Measurements from ENCODE around the gene RARG. TPM values are rescaled to one million over a fixed set of nuclear protein-coding genes. Genes with fewer than 3 reads are reported as not detected.

The RARG gene
- polyA plus RNA-seq, 3 donors = 1.8 to 14.6 (median 2.3) TPM

DNA sequence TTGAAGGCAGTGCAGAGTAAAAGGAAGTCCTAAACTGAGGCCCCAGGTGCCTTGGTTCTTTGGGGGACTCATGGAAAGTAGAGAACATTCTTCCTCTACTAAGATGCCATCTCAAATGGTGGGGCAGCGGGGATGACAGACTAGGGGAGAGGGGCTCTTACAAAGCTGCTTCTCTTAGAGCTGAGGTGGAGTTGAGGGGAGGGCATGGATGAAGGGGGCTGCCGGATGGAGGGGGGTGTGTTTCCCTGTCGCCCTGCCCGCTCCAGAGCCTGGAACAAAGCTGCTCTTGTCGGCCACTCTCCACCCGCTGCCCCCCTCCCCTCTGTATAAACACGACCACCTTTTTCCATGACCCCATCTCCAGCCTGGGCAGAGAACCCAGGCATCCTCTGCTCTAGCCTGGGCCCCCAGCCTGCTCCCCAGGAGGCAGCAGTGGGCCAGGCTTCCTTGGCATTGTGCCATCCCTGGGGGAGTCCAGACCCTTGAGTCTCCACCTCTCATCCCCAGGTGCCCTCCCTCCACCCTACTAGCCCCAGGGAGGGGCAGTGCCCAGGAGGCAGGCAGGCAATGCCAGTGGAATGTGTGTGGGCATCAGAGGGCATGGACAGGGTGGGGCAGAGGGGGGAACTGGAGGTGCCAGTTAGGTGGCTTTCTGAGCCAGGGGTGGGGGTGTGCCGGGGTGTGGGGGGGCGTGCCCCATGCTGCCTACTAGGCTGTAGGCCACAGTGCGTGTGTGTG is 1.7 kb downstream of the RARG start:
- Histone ChIP-seq H3K27ac (ENCODE audit: low read depth in 1 of 2, low read length in 2 of 2) (no peak overlapping the region), H4K20me1 (ENCODE audit: insufficient read depth, low read length) (no peaks in the 10 kb centered on the region), H3K9me3 (replicated peaks in 1 of 2; ENCODE audit: control insufficient read depth in 1 of 2, insufficient read depth in 1 of 2, low read length in 2 of 2) (no peaks in the 10 kb centered on the region), H3K4me2 (replicated peaks; ENCODE audit: extremely low read depth, low read length, poor library complexity, severe bottlenecking) (no peak overlapping the region), H3K9ac (ENCODE audit: insufficient read depth, low read length, poor library complexity, severe bottlenecking) (no peak overlapping the region), H3K79me2 (ENCODE audit: insufficient read depth, low read length) (no peaks in the 10 kb centered on the region), H3K4me3 (replicated peaks in 1 of 3; ENCODE audit: low read depth in 2 of 3, low read length in 3 of 3) (no peak overlapping the region), H3K27me3 (ENCODE audit: control insufficient read depth in 2 of 2, insufficient read depth in 2 of 2, low read length in 2 of 2) (peaks cover 10 to 39% of the 10 kb centered on the region in 2 donors), H3K36me3 (replicated peaks in 1 of 2; ENCODE audit: control insufficient read depth in 1 of 2, insufficient read depth in 2 of 2, low read length in 2 of 2) (no peaks in the 10 kb centered on the region), H3K4me1 (ENCODE audit: control insufficient read depth in 1 of 2, insufficient read depth in 2 of 2, low read length in 2 of 2) (peaks cover 18 to 21% of the 10 kb centered on the region in 2 donors), H2AFZ (ENCODE audit: insufficient read depth, low read depth, low read length, poor library complexity, severe bottlenecking) (no peak overlapping the region)
- Mint-ChIP-seq H3K4me1 (peaks cover 25% of the 10 kb centered on the region), H3K9me3 (peaks cover 0 to 4% (median 0%) of the 10 kb centered on the region in 7 donors), H3K27me3 (ENCODE audit: low read depth in 3 of 3) (peaks cover 55 to 63% (median 55%) of the 10 kb centered on the region in 3 donors), H3K27ac (peak overlapping the region in 1 of 7 donors; percentile 57), H3K36me3 (peaks cover 3 to 10% of the 10 kb centered on the region in 2 donors), H3K4me3 (no peak overlapping the region)
- TF ChIP-seq, protein P1, sequence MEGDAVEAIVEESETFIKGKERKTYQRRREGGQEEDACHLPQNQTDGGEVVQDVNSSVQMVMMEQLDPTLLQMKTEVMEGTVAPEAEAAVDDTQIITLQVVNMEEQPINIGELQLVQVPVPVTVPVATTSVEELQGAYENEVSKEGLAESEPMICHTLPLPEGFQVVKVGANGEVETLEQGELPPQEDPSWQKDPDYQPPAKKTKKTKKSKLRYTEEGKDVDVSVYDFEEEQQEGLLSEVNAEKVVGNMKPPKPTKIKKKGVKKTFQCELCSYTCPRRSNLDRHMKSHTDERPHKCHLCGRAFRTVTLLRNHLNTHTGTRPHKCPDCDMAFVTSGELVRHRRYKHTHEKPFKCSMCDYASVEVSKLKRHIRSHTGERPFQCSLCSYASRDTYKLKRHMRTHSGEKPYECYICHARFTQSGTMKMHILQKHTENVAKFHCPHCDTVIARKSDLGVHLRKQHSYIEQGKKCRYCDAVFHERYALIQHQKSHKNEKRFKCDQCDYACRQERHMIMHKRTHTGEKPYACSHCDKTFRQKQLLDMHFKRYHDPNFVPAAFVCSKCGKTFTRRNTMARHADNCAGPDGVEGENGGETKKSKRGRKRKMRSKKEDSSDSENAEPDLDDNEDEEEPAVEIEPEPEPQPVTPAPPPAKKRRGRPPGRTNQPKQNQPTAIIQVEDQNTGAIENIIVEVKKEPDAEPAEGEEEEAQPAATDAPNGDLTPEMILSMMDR (IDR thresholded peaks at IDR 0.05) = no peak
- DNase-seq = no peak
- intact Hi-C loops (cut with micrococcal nuclease) = no loop called here
- WGBS (ENCODE audit: insufficient coverage) = 88% methylated on average over 1 of the region's 10 CpGs

DNA sequence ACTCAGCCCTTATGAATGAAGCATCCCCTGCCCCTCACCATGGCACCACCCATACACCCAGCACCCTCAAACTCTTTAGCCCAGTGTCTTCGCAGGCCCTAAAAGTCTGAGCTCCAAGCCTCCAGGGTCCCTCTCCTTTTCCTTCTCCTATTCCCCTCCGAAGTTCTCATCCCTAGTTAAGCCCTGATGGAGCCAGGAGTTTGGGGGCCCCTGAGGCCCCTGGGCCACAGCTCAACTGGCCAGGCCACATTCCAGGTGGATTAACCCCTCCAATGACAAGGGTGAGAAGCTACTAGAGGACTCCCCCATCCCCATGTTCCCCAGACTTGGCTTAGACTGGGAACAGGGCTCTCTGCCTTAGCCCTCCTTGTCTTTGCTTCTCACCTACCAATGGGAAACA is 2.6 kb downstream of the RARG start:
- H3K4me3 ChIP-seq (replicated peaks in 1 of 3; ENCODE audit: low read depth in 2 of 3, low read length in 3 of 3) = no peak overlapping the region
- Mint-ChIP-seq H3K9me3 (peaks cover 0 to 4% (median 0%) of the 10 kb centered on the region in 7 donors), H3K4me1 (peaks cover 30% of the 10 kb centered on the region), H3K27ac (peak overlapping the region in 1 of 7 donors; percentile 50), H3K4me3 (no peak overlapping the region), H3K27me3 (ENCODE audit: low read depth in 3 of 3) (peaks cover 51 to 57% (median 52%) of the 10 kb centered on the region in 3 donors), H3K36me3 (peaks cover 3 to 9% of the 10 kb centered on the region in 2 donors)
- no peaks in the 10 kb centered on the region for H3K79me2 ChIP-seq (ENCODE audit: insufficient read depth, low read length)
- no peak overlapping the region for H3K4me2 ChIP-seq (replicated peaks; ENCODE audit: extremely low read depth, low read length, poor library complexity, severe bottlenecking)
- no peak for DNase-seq
- no peaks in the 10 kb centered on the region for H4K20me1 ChIP-seq (ENCODE audit: insufficient read depth, low read length)
- H3K27me3 ChIP-seq (ENCODE audit: control insufficient read depth in 2 of 2, insufficient read depth in 2 of 2, low read length in 2 of 2) = peaks cover 10 to 31% of the 10 kb centered on the region in 2 donors
- H3K36me3 ChIP-seq (replicated peaks in 1 of 2; ENCODE audit: control insufficient read depth in 1 of 2, insufficient read depth in 2 of 2, low read length in 2 of 2) = no peaks in the 10 kb centered on the region
- H2AFZ ChIP-seq (ENCODE audit: insufficient read depth, low read depth, low read length, poor library complexity, severe bottlenecking) = no peak overlapping the region
- TF ChIP-seq, protein P1 (IDR thresholded peaks at IDR 0.05) = no peak
- no peak overlapping the region for H3K9ac ChIP-seq (ENCODE audit: insufficient read depth, low read length, poor library complexity, severe bottlenecking)
- H3K9me3 ChIP-seq (replicated peaks in 1 of 2; ENCODE audit: control insufficient read depth in 1 of 2, insufficient read depth in 1 of 2, low read length in 2 of 2) = no peaks in the 10 kb centered on the region
- H3K27ac ChIP-seq (ENCODE audit: low read depth in 1 of 2, low read length in 2 of 2) = no peak overlapping the region
- 100% methylated on average over 2 of the region's 2 CpGs for WGBS (ENCODE audit: insufficient coverage)
- intact Hi-C loops (cut with micrococcal nuclease) = no loop called here
- peaks cover 18 to 24% of the 10 kb centered on the region in 2 donors for H3K4me1 ChIP-seq (ENCODE audit: control insufficient read depth in 1 of 2, insufficient read depth in 2 of 2, low read length in 2 of 2)

Measured in CD14-positive monocyte (primary cell).